Neural progenitor cell (in vitro differentiated cells): ENCODE measurements around the gene SORBS2. TPM values are rescaled to one million over a fixed set of nuclear protein-coding genes. Genes with fewer than 3 reads are reported as not detected.

ENCODE experiments used
- DNase-seq: peaks from one replicate; pipeline ENCODE4 v3.0.0-alpha.2; 2016; ENCODE audit warnings: low spot score
- H2AFZ ChIP-seq: fragments of 200-600 bp; sonication (generic); replicated peaks from 2 replicates; pipeline ENCODE4 v1.6.1; 2016; ENCODE audit warnings: antibody characterized with exemption
- H3F3A ChIP-seq: fragments of 200-600 bp; sonication (generic); 2 replicates; pipeline ENCODE4 v1.6.1; 2016; ENCODE audit warnings: antibody characterized with exemption, low read depth
- H3K27ac ChIP-seq: fragments of 200-600 bp; sonication (generic); 2 replicates; pipeline ENCODE4 v1.5.1; 2016; ENCODE audit warnings: mild to moderate bottlenecking
- H3K27me3 ChIP-seq: fragments of 200-600 bp; sonication (generic); 2 replicates; pipeline ENCODE4 v1.6.1; 2016; ENCODE audit warnings: mild to moderate bottlenecking, moderate library complexity
- H3K36me3 ChIP-seq: fragments of 200-600 bp; sonication (generic); 2 replicates; pipeline ENCODE4 v1.5.1; 2016
- H3K4me1 ChIP-seq: fragments of 200-600 bp; sonication (generic); 2 replicates; pipeline ENCODE4 v1.6.1; 2016; ENCODE audit warnings: mixed run types
- H3K4me2 ChIP-seq: fragments of 200-600 bp; sonication (generic); 2 replicates; pipeline ENCODE4 v1.6.1; 2016
- H3K4me3 ChIP-seq: fragments of 200-600 bp; sonication (generic); 2 replicates; pipeline ENCODE4 v1.5.1; 2016
- H3K79me2 ChIP-seq: fragments of 200-600 bp; sonication (generic); 2 replicates; pipeline ENCODE4 v1.6.1; 2016; ENCODE audit warnings: low read depth
- H3K9ac ChIP-seq: fragments of 200-600 bp; sonication (generic); 2 replicates; pipeline ENCODE4 v1.6.1; 2016
- H3K9me3 ChIP-seq: fragments of 200-600 bp; sonication (generic); 2 replicates; pipeline ENCODE4 v1.5.1; 2016; ENCODE audit warnings: low read depth
- H4K20me1 ChIP-seq: fragments of 200-600 bp; sonication (generic); 2 replicates; pipeline ENCODE4 v1.6.1; 2016; ENCODE audit warnings: low read depth
- H3K27ac Mint-ChIP-seq: 3 replicates; pipeline ENCODE4 v1.8.0; 2021; ENCODE audit warnings: mixed read lengths
- H3K27me3 Mint-ChIP-seq: 2 replicates; pipeline ENCODE4 v1.8.0; 2022; ENCODE audit warnings: low read depth, mild to moderate bottlenecking, inconsistent platforms, moderate library complexity, mixed read lengths; ENCODE audit not compliant: insufficient read depth
- H3K36me3 Mint-ChIP-seq: 3 replicates; pipeline ENCODE4 v1.8.0; 2021; ENCODE audit warnings: mixed read lengths
- H3K4me1 Mint-ChIP-seq: 3 replicates; pipeline ENCODE4 v1.8.0; 2021; ENCODE audit warnings: mixed read lengths
- H3K4me3 Mint-ChIP-seq: 3 replicates; pipeline ENCODE4 v1.8.0; 2021; ENCODE audit warnings: mild to moderate bottlenecking, moderate library complexity, mixed read lengths
- H3K9me3 Mint-ChIP-seq: 3 replicates; pipeline ENCODE4 v1.8.0; 2020; ENCODE audit warnings: mixed read lengths
- CTCF ChIP-seq: fragments of 200-600 bp; sonication (generic); IDR thresholded peaks from 2 replicates; pipeline ENCODE4 v1.5.1; 2017; ENCODE audit warnings: antibody characterized with exemption, mild to moderate bottlenecking
- EZH2 ChIP-seq: fragments of 200-600 bp; sonication (generic); IDR thresholded peaks from 2 replicates; pipeline ENCODE4 v1.6.1; 2017; ENCODE audit warnings: antibody characterized with exemption, mild to moderate bottlenecking, moderate library complexity
- EZH2phosphoT487 ChIP-seq: fragments of 200-600 bp; sonication (generic); IDR thresholded peaks from 2 replicates; pipeline ENCODE4 v1.6.1; 2017; ENCODE audit warnings: antibody characterized with exemption
- total RNA-seq: library from RNA; depleted of rRNA; stranded (reverse); fragments of >200 nt; gene quantifications from 2 replicates; pipeline ENCODE4 v1.2.3, GENCODE V29; 2015; ENCODE audit warnings: low replicate concordance

SORBS2 gene
- total RNA-seq, 1 donor from 2014 or later = 15.7 TPM

GRCh38 chr4:185713731-185714130 is 98.3 kb downstream of the SORBS2 start:
- Histone ChIP-seq H3K9ac (no peak overlapping the region), H3K4me1 (no peaks in the 10 kb centered on the region), H4K20me1 (no peaks in the 10 kb centered on the region), H3K9me3 (no peaks in the 10 kb centered on the region), H3K4me3 (no peak overlapping the region), H3K36me3 (no peaks in the 10 kb centered on the region), H3K4me2 (no peak overlapping the region), H3K27me3 (no peaks in the 10 kb centered on the region), H3K27ac (no peak overlapping the region), H3K79me2 (no peaks in the 10 kb centered on the region), H3F3A (no peaks in the 10 kb centered on the region), H2AFZ (no peak overlapping the region)
- no peak overlapping the region for H3K27ac Mint-ChIP-seq
- H3K36me3 Mint-ChIP-seq = peaks cover 13% of the 10 kb centered on the region
- H3K9me3 Mint-ChIP-seq = no peaks in the 10 kb centered on the region
- TF ChIP-seq CTCF = no peak
- TF ChIP-seq EZH2 = no peak
- no peak for TF ChIP-seq EZH2phosphoT487
- no peak for DNase-seq
- no peak overlapping the region for H3K4me3 Mint-ChIP-seq
- H3K4me1 Mint-ChIP-seq = peaks cover 28% of the 10 kb centered on the region
- no peaks in the 10 kb centered on the region for H3K27me3 Mint-ChIP-seq

GRCh38 chr4:185713272-185713671 is 98.7 kb downstream of the SORBS2 start:
- Histone ChIP-seq H4K20me1 (no peaks in the 10 kb centered on the region), H3K79me2 (no peaks in the 10 kb centered on the region), H3K36me3 (no peaks in the 10 kb centered on the region), H3K9ac (no peak overlapping the region), H3K4me2 (no peak overlapping the region), H2AFZ (no peak overlapping the region), H3F3A (no peaks in the 10 kb centered on the region), H3K4me1 (no peaks in the 10 kb centered on the region), H3K4me3 (no peak overlapping the region), H3K27ac (no peak overlapping the region), H3K27me3 (no peaks in the 10 kb centered on the region), H3K9me3 (no peaks in the 10 kb centered on the region)
- DNase-seq = no peak
- no peak overlapping the region for H3K27ac Mint-ChIP-seq
- no peaks in the 10 kb centered on the region for H3K9me3 Mint-ChIP-seq
- no peaks in the 10 kb centered on the region for H3K27me3 Mint-ChIP-seq
- peaks cover 28% of the 10 kb centered on the region for H3K4me1 Mint-ChIP-seq
- H3K4me3 Mint-ChIP-seq = no peak overlapping the region
- peaks cover 13% of the 10 kb centered on the region for H3K36me3 Mint-ChIP-seq
- TF ChIP-seq EZH2phosphoT487 = no peak

- no peak for TF ChIP-seq EZH2phosphoT487
- no peak for TF ChIP-seq EZH2
- TF ChIP-seq CTCF = no peak
- no peak overlapping the region for H3K4me3 Mint-ChIP-seq
- peaks cover 25% of the 10 kb centered on the region for H3K4me1 Mint-ChIP-seq
- Histone ChIP-seq H3K79me2 (no peaks in the 10 kb centered on the region), H3F3A (no peaks in the 10 kb centered on the region), H3K36me3 (no peaks in the 10 kb centered on the region), H2AFZ (no peak overlapping the region), H3K4me1 (no peaks in the 10 kb centered on the region), H3K9ac (no peak overlapping the region), H4K20me1 (no peaks in the 10 kb centered on the region), H3K4me2 (no peak overlapping the region), H3K27ac (no peak overlapping the region), H3K27me3 (no peaks in the 10 kb centered on the region), H3K9me3 (no peaks in the 10 kb centered on the region), H3K4me3 (no peak overlapping the region)
- peak; percentile 43 for DNase-seq
- peaks cover 12% of the 10 kb centered on the region for H3K36me3 Mint-ChIP-seq
- H3K27me3 Mint-ChIP-seq = no peaks in the 10 kb centered on the region
- H3K27ac Mint-ChIP-seq = peak overlapping the region; percentile 12
- peaks cover 2% of the 10 kb centered on the region for H3K9me3 Mint-ChIP-seq
Observed at GRCh38 chr4:185712350-185713024, 99.5 kb downstream of the SORBS2 start.

- H3K27me3 Mint-ChIP-seq = no peaks in the 10 kb centered on the region
- H3K4me3 Mint-ChIP-seq = no peak overlapping the region
- Histone ChIP-seq H3F3A (no peaks in the 10 kb centered on the region), H3K27me3 (no peaks in the 10 kb centered on the region), H3K79me2 (no peaks in the 10 kb centered on the region), H3K4me2 (no peak overlapping the region), H3K27ac (no peak overlapping the region), H3K4me3 (no peak overlapping the region), H3K36me3 (no peaks in the 10 kb centered on the region), H3K9me3 (no peaks in the 10 kb centered on the region), H3K4me1 (no peaks in the 10 kb centered on the region), H3K9ac (no peak overlapping the region), H4K20me1 (no peaks in the 10 kb centered on the region), H2AFZ (no peak overlapping the region)
- peaks cover 2% of the 10 kb centered on the region for H3K9me3 Mint-ChIP-seq
- peaks cover 17% of the 10 kb centered on the region for H3K4me1 Mint-ChIP-seq
- H3K27ac Mint-ChIP-seq = no peak overlapping the region
- peaks cover 12% of the 10 kb centered on the region for H3K36me3 Mint-ChIP-seq
- DNase-seq = no peak
- TF ChIP-seq EZH2 (no peak), CTCF (no peak), EZH2phosphoT487 (no peak)
Observed at GRCh38 chr4:185711726-185712125, 100.3 kb downstream of the SORBS2 start.
